Right cardiac atrium (tissue), 5 donors: ENCODE data around the gene SHC3. TPM values are rescaled to one million over a fixed set of nuclear protein-coding genes. Genes with fewer than 3 reads are reported as not detected.

Source experiments
- ATAC-seq, 2 donors: fragments of 200-7000 bp; cut with Tn5 transposase; one replicate each; pipeline versions ENCODE4 v1.8.0 to v1.9.1; 2020; ENCODE audit warnings: moderate library complexity in 2 of 2, mild to moderate bottlenecking in 1 of 2
- DNase-seq, 3 donors: peaks; one replicate each; pipeline ENCODE4 v3.0.0-alpha.2; 2020
- H3K27ac ChIP-seq: one replicate; pipeline ENCODE4 v1.5.1; 2013; ENCODE audit warnings: mild to moderate bottlenecking, low read length, control low read depth, moderate library complexity
- H3K27me3 ChIP-seq: one replicate; pipeline ENCODE4 v1.6.1; 2013; ENCODE audit not compliant: control insufficient read depth, insufficient read depth
- H3K4me1 ChIP-seq: one replicate; pipeline ENCODE4 v1.6.1; 2013; ENCODE audit warnings: low read length; ENCODE audit not compliant: control insufficient read depth, insufficient read depth
- H3K4me3 ChIP-seq: one replicate; pipeline ENCODE4 v1.5.1; 2013; ENCODE audit warnings: low read length, control low read depth
- H3K9me3 ChIP-seq: one replicate; pipeline ENCODE4 v1.6.1; 2013; ENCODE audit warnings: low read length; ENCODE audit not compliant: control insufficient read depth
- WGBS: extraction: QIAGEN DNeasy Blood & Tissue Kit; methylation state at CpG from one replicate; pipeline ENCODE4 v1.1.7; 2013; 5-methylcytosine and 5-hydroxymethylcytosine counted together
- intact Hi-C, 4 donors: fragments of 100-400 bp; cut with DNase I; formaldehyde crosslinking; loops; one replicate each; pipeline versions ENCODE4 v1.11.0 to v1.14.0; 2022 to 2023
- polyA plus RNA-seq: library from polyadenylated mRNA; stranded (reverse); fragments of 200-250 nt; gene quantifications from one replicate; pipeline ENCODE4 v1.2.3, GENCODE V29; 2013
- total RNA-seq, 4 donors: library from RNA; stranded (reverse); fragmentation: NEBNext Ultra II Directional; extraction: Animal tissue kit (Norgen Biotek cat#: 25700); gene quantifications; one replicate each; pipeline ENCODE4 v1.2.1, GENCODE V29; 2021
- donor health status: healthy with polysubstance abuse.
- donor health status: DM: no; HTN: yes; CAD: no.
- donor health status: DM: no; HTN: no; CAD: no.
- donor health status: DM: no; HTN: yes; CAD: no; lungs with severe emphysema.
- donor health status: DM: yes; HTN: yes; CAD: no.

The SHC3 gene
- total and polyA plus RNA-seq, 5 donors: 0.29 to 3.1 (median 1.1) TPM

DNA sequence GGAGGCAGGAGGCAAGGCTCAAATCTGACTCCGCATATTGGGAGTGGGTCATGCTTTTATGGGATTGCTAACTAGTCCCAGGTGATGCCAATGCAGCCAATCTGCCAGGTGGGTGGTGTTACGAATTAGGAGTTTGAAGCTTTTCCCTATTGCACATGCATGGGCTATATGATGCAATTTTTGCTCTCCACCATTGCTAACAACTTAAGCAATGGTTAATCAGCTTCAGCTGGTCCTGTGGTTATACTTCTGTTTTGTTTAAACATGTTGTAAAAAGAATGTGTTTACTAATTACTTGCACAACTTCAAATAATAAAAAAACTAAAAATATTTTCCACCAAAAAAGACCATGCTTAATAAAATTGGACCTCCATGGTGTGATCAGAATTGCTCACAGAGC, 55.7 kb downstream of the SHC3 start:
- WGBS: 92% methylated on average over 2 of the region's 2 CpGs
- no peak for ATAC-seq

GRCh38 chr9:89120704-89121103, 57.9 kb downstream of the SHC3 start:
- DNase-seq: no peak
- no peaks in the 10 kb centered on the region for H3K27me3 ChIP-seq
- no peak overlapping the region for H3K27ac ChIP-seq
- H3K9me3 ChIP-seq: no peaks in the 10 kb centered on the region
- WGBS: 90% methylated on average over 3 of the region's 3 CpGs
- no peak overlapping the region for H3K4me3 ChIP-seq
- intact Hi-C loops: no loop called here
- no peaks in the 10 kb centered on the region for H3K4me1 ChIP-seq
- ATAC-seq: no peak

More for the DNA sequence above, 55.7 kb downstream of the SHC3 start:
- H3K9me3 ChIP-seq: no peaks in the 10 kb centered on the region
- no peak overlapping the region for H3K4me3 ChIP-seq
- no peak for DNase-seq
- intact Hi-C loops: no loop called here
- H3K4me1 ChIP-seq: no peaks in the 10 kb centered on the region
- H3K27me3 ChIP-seq: no peaks in the 10 kb centered on the region
- no peak overlapping the region for H3K27ac ChIP-seq

GRCh38 chr9:89116805-89117192, 61.8 kb downstream of the SHC3 start:
- Histone ChIP-seq H3K27ac (no peak overlapping the region), H3K4me1 (no peaks in the 10 kb centered on the region), H3K9me3 (no peaks in the 10 kb centered on the region), H3K27me3 (no peaks in the 10 kb centered on the region), H3K4me3 (no peak overlapping the region)
- ATAC-seq: no peak
- 85% methylated on average over 3 of the region's 3 CpGs for WGBS
- DNase-seq: no peak
- intact Hi-C loops: no loop called here

DNA sequence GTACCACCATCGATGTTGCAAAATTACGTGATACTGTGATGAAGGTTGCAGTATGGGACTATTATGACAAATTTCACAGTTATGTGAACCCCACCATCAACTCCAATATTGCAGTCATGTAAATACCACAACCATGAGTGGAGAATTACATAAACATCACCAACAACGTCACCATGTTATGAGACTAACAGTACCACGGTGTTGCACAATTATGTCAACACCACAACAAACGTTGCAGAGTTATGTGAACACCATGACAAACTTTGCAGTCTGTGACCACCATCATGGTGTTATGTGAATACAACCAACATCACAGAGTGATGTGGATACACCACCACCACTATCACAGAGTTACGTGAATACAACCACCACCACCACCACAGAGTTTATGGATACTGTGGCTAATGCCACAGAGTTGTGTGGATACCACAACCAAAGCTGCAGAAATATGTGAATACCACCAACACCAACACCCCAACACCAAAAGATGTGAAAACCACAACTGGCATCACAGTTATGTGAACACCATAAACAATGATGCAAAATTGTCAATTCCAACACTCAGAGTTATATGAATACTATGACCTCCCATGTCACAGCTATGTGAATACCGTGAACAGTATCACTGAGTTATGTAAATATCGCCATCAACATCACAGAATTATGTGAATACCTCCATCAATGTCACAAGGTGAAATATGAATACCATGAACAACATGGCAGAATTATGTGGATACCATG, 62.4 kb downstream of the SHC3 start:
- WGBS: 89% methylated on average over 8 of the region's 8 CpGs
- no peaks in the 10 kb centered on the region for H3K9me3 ChIP-seq
- no peak for ATAC-seq
- H3K27me3 ChIP-seq: no peaks in the 10 kb centered on the region
- no peak overlapping the region for H3K27ac ChIP-seq
- no peaks in the 10 kb centered on the region for H3K4me1 ChIP-seq
- intact Hi-C loops: no loop called here
- DNase-seq: no peak
- H3K4me3 ChIP-seq: no peak overlapping the region

- ATAC-seq: no peak
- WGBS: 83% methylated on average over 1 of the region's 1 CpG
- intact Hi-C loops: no loop called here
These were observed 63.2 kb downstream of the SHC3 start for GRCh38 chr9:89115426-89115825.

DNA sequence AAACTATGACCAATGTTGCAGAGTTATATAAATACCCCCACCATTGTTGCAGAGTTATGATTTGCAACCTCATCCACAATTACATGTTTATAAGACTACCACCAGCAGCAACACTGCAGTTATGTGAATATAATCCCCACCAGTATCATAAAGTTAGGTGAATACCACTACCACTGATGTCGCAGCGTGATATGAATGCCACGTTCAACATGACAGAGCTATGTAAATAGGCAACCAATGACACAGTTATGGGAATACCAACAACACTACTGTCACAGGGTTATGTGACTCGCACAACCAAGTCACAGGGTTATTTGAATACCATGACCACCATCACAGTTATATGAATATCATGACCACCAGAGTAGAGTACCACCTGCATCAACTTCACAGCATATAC, 63.9 kb downstream of the SHC3 start:
- intact Hi-C loops: no loop called here
- no peaks in the 10 kb centered on the region for H3K9me3 ChIP-seq
- H3K4me1 ChIP-seq: no peaks in the 10 kb centered on the region
- H3K27ac ChIP-seq: no peak overlapping the region
- DNase-seq: no peak
- no peak for ATAC-seq
- H3K4me3 ChIP-seq: no peak overlapping the region
- no peaks in the 10 kb centered on the region for H3K27me3 ChIP-seq
- 89% methylated on average over 4 of the region's 4 CpGs for WGBS

More at GRCh38 chr9:89115426-89115825, 63.2 kb downstream of the SHC3 start:
- Histone ChIP-seq H3K9me3 (no peaks in the 10 kb centered on the region), H3K4me3 (no peak overlapping the region), H3K27me3 (no peaks in the 10 kb centered on the region), H3K27ac (no peak overlapping the region), H3K4me1 (no peaks in the 10 kb centered on the region)
- DNase-seq: no peak

GRCh38 chr9:89113851-89114250, 64.8 kb downstream of the SHC3 start:
- H3K27ac ChIP-seq: no peak overlapping the region
- intact Hi-C loops: no loop called here
- ATAC-seq: no peak
- 85% methylated on average over 4 of the region's 4 CpGs for WGBS
- H3K9me3 ChIP-seq: no peaks in the 10 kb centered on the region
- no peaks in the 10 kb centered on the region for H3K27me3 ChIP-seq
- H3K4me3 ChIP-seq: no peak overlapping the region
- no peak for DNase-seq
- no peaks in the 10 kb centered on the region for H3K4me1 ChIP-seq

DNA sequence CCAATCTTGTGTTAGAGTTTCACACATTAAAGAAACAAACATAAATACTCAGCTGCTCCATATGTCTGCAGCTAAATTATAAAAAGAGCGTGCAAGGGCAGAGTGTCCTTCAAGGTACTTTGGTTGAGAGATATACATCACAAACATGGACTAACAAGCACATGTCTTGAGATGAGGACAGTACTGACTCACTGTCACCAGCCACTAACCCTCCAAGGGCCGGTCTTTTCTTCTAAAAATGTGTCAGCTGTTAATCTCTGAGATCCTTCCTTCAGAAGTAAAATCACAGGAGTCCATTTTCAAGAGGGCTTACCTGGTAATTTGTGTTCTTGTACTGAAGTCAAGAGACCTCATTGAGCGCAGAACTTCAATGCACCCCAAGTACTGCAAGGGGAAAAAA, 66.4 kb downstream of the SHC3 start:
- no peak overlapping the region for H3K4me3 ChIP-seq
- H3K27ac ChIP-seq: no peak overlapping the region
- 82% methylated on average over 3 of the region's 3 CpGs for WGBS
- no peaks in the 10 kb centered on the region for H3K4me1 ChIP-seq
- DNase-seq: no peak
- no peaks in the 10 kb centered on the region for H3K9me3 ChIP-seq
- no peaks in the 10 kb centered on the region for H3K27me3 ChIP-seq
- ATAC-seq: no peak
- intact Hi-C loops: no loop called here

DNA sequence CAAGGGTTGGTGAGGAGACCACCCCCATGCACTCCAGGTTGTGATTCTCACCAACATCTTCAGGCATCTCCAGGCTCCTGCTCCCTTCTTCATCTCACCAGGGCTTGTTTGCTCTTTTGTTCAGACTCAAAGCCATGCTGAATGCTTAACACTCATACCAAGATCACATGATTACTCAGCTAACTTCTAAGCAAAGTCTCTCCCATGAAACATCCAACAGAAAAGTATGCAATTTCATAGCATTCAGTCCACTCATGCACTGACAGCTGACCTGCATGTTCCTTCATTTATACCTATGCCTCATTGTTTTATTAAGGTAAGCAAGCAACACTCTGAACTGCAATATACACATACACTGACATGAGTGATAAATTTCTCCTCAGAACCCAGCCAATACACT, 69.0 kb downstream of the SHC3 start:
- H3K27me3 ChIP-seq: no peaks in the 10 kb centered on the region
- intact Hi-C loops: no loop called here
- H3K4me1 ChIP-seq: no peaks in the 10 kb centered on the region
- ATAC-seq (no peak), DNase-seq (no peak)
- no peak overlapping the region for H3K4me3 ChIP-seq
- H3K27ac ChIP-seq: no peak overlapping the region
- no peaks in the 10 kb centered on the region for H3K9me3 ChIP-seq

- DNase-seq (no peak), ATAC-seq (no peak)
- no peaks in the 10 kb centered on the region for H3K27me3 ChIP-seq
- WGBS: 79% methylated on average over 3 of the region's 3 CpGs
- no peaks in the 10 kb centered on the region for H3K4me1 ChIP-seq
- intact Hi-C loops: no loop called here
- H3K27ac ChIP-seq: no peak overlapping the region
- H3K4me3 ChIP-seq: no peak overlapping the region
- H3K9me3 ChIP-seq: no peaks in the 10 kb centered on the region
These were observed 71.2 kb downstream of the SHC3 start for GRCh38 chr9:89107406-89107805.

DNA sequence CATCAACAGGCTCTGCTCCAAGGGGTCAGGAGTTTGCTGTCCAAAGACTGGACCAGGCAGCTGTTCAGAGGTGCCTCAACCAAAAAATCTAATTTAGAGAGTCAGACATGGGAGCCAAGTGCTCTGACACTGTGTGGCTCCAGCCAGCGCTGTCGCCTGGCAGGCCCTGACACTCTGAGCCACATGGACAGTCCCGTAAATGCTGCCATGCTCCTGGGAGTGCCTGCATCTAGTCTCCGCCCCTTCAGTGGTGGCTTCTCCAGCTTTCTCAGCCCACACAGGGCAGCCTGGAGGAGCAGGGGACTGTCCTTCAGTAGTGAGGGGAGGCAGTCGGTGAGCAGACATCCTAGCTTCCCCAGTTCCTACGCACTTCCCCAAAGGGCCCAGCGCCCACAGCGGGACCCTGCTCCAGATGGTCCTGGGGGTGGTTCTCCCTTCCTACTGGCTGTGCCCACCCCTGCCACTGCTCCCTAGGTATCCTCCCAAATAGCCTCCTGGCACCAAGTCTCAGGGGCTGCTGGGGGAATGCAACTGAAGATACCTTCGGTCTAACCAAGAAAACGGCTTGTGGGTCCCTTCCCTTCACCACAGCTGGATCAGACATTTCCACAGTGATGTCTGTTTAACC, 72.3 kb downstream of the SHC3 start:
- Histone ChIP-seq H3K27ac (no peak overlapping the region), H3K9me3 (no peaks in the 10 kb centered on the region), H3K4me3 (no peak overlapping the region), H3K4me1 (no peaks in the 10 kb centered on the region), H3K27me3 (no peaks in the 10 kb centered on the region)
- no peak for DNase-seq
- peak in 1 of 2 donors; percentile 40 for ATAC-seq
- 90% methylated on average over 10 of the region's 10 CpGs for WGBS
- intact Hi-C loops: no loop called here
